B cell (primary cell): ENCODE measurements around the gene TRAFD1. TPM values are rescaled to one million over a fixed set of nuclear protein-coding genes. Genes with fewer than 3 reads are reported as not detected.
A peak's percentile ranks its signal among the peaks of the same experiment; 100 is the strongest.

Experiments used
- ATAC-seq: fragments of 200-7000 bp; cut with Tn5 transposase; one replicate; pipeline ENCODE4 v1.10.0; 2021; ENCODE audit warnings: low read depth, mild to moderate bottlenecking, moderate number of reproducible peaks, moderate library complexity
- CTCF ChIA-PET: fragments of 350-600 bp; sonication (Branson Sonifier 250); formaldehyde crosslinking; loops from one replicate; lab custom pipeline; 2021; ENCODE audit warnings: antibody characterized with exemption, inconsistent platforms; lab: Charles Lee
- POLR2A ChIA-PET: fragments of 350-600 bp; sonication (Branson Sonifier 250); formaldehyde crosslinking; loops from one replicate; lab custom pipeline; 2021; ENCODE audit warnings: antibody characterized with exemption; lab: Charles Lee
- DNase-seq: peaks from one replicate; pipeline ENCODE4 v3.0.0; 2013
- H2AFZ ChIP-seq: 2 replicates; pipeline ENCODE4 v1.6.1; 2012; ENCODE audit warnings: mild to moderate bottlenecking, low read depth, low read length; ENCODE audit not compliant: insufficient read depth, poor library complexity, severe bottlenecking
- H3K27ac ChIP-seq, 2 donors: 1 replicate in 1 of 2; 2 replicates in 1 of 2; pipeline ENCODE4 v1.5.1; 2012 to 2013; ENCODE audit warnings: low read length in 2 of 2, mild to moderate bottlenecking in 2 of 2, moderate library complexity in 1 of 2
- H3K27me3 ChIP-seq, 4 experiments: fragments of 200-600 bp in 1 of 4; sonication (generic) in 1 of 4; replicated peaks in 1 of 4; 1 replicate in 2 of 4; 2 replicates in 2 of 4; pipeline versions ENCODE4 v1.6.1 to v1.7.0; 2013 to 2016; ENCODE audit warnings: low read length in 3 of 4, mild to moderate bottlenecking in 2 of 4, mixed read lengths in 1 of 4, moderate library complexity in 1 of 4; ENCODE audit not compliant: insufficient read depth in 4 of 4, control insufficient read depth in 3 of 4; ENCODE audit errors: control extremely low read depth in 1 of 4
- H3K36me3 ChIP-seq, 2 experiments: replicated peaks in 1 of 2; 1 replicate in 1 of 2; 2 replicates in 1 of 2; pipeline versions ENCODE4 v1.6.1 to v1.7.1; 2013; ENCODE audit warnings: low read length in 1 of 2; ENCODE audit not compliant: insufficient read depth in 2 of 2, control insufficient read depth in 1 of 2; ENCODE audit errors: control extremely low read depth in 1 of 2, extremely low read depth in 1 of 2
- H3K4me1 ChIP-seq, 2 donors: fragments of 200-600 bp in 1 of 2; sonication (generic) in 1 of 2; 1 replicate in 1 of 2; 2 replicates in 1 of 2; pipeline versions ENCODE4 v1.5.1 to v1.6.1; 2013 to 2017; ENCODE audit warnings: low read length in 2 of 2; ENCODE audit not compliant: control insufficient read depth in 2 of 2, insufficient read depth in 2 of 2
- H3K4me2 ChIP-seq: replicated peaks from 2 replicates; pipeline ENCODE3; 2012; ENCODE audit warnings: mild to moderate bottlenecking, low read depth, low read length; ENCODE audit not compliant: poor library complexity, severe bottlenecking
- H3K4me3 ChIP-seq, 5 experiments: fragments of 200-600 bp in 1 of 5; sonication (generic) in 1 of 5; 1 replicate in 3 of 5; 2 replicates in 2 of 5; pipeline versions ENCODE4 v1.5.1 to v1.7.0; 2011 to 2016; ENCODE audit warnings: low read length in 4 of 5, mild to moderate bottlenecking in 4 of 5, low read depth in 2 of 5, control low read depth in 1 of 5, moderate library complexity in 1 of 5; ENCODE audit not compliant: insufficient read depth in 1 of 5; ENCODE audit errors: control extremely low read depth in 1 of 5, extremely low read depth in 1 of 5
- H3K79me2 ChIP-seq: fragments of 200-600 bp; sonication (generic); one replicate; pipeline ENCODE4 v1.6.0; 2016; ENCODE audit warnings: low read length; ENCODE audit not compliant: control insufficient read depth, insufficient read depth
- H3K9ac ChIP-seq: fragments of 200-600 bp; sonication (generic); 2 replicates; pipeline ENCODE4 v1.6.1; 2017; ENCODE audit warnings: mild to moderate bottlenecking, low read length, moderate library complexity
- H3K9me3 ChIP-seq, 3 donors: one replicate each; pipeline versions ENCODE4 v1.6.1 to v1.7.1; 2013; ENCODE audit warnings: low read length in 2 of 3; ENCODE audit not compliant: control insufficient read depth in 2 of 3, insufficient read depth in 1 of 3; ENCODE audit errors: control extremely low read depth in 1 of 3
- H4K20me1 ChIP-seq: 2 replicates; pipeline ENCODE4 v1.6.0; 2012; ENCODE audit warnings: mild to moderate bottlenecking, low read length; ENCODE audit not compliant: insufficient read depth, control insufficient read depth, poor library complexity, severe bottlenecking
- H3K27ac Mint-ChIP-seq: one replicate; pipeline ENCODE4 v1.8.0; 2021; ENCODE audit warnings: mixed read lengths
- H3K27me3 Mint-ChIP-seq: one replicate; pipeline ENCODE4 v1.8.0; 2021; ENCODE audit warnings: mixed read lengths
- H3K4me1 Mint-ChIP-seq: one replicate; pipeline ENCODE4 v1.8.0; 2021; ENCODE audit warnings: mixed read lengths
- H3K4me3 Mint-ChIP-seq: one replicate; pipeline ENCODE4 v1.8.0; 2021; ENCODE audit warnings: mixed read lengths
- H3K9me3 Mint-ChIP-seq: one replicate; pipeline ENCODE4 v1.8.0; 2022; ENCODE audit warnings: mixed read lengths; ENCODE audit not compliant: insufficient read depth
- CTCF ChIP-seq: fragments of 200-600 bp; IDR thresholded peaks from one replicate; pipeline ENCODE4 v1.8.0; 2022; ENCODE audit warnings: antibody characterized with exemption, mild to moderate bottlenecking
- EZH2 ChIP-seq: IDR thresholded peaks from 2 replicates; pipeline ENCODE4 v1.6.1; 2012; ENCODE audit warnings: borderline replicate concordance, low read depth, mild to moderate bottlenecking, moderate library complexity, low read length; ENCODE audit not compliant: insufficient read depth, poor library complexity, severe bottlenecking
- WGBS: methylation state at CpG from one replicate; pipeline ENCODE4 v1.1.5; 2013; ENCODE audit warnings: missing lambda C conversion rate; ENCODE audit not compliant: insufficient coverage; 5-methylcytosine and 5-hydroxymethylcytosine counted together
- intact Hi-C: fragments of 100-400 bp; cut with micrococcal nuclease; formaldehyde crosslinking; loops from one replicate; pipeline ENCODE4 v1.10.0; 2022
- polyA plus RNA-seq: library from polyadenylated mRNA; depleted of rRNA; stranded (reverse); fragments of >200 nt; gene quantifications from 2 replicates; pipeline ENCODE4 v1.2.3, GENCODE V29; 2012
- total RNA-seq, 2 donors: library from RNA; stranded (reverse); fragments of 120-200 nt in 1 of 2; gene quantifications; 1 replicate in 1 of 2; 2 replicates in 1 of 2; pipeline versions ENCODE4 v1.2.3 to v1.2.4, GENCODE V29; 2013 to 2022

The TRAFD1 gene
- total and polyA plus RNA-seq, 2 donors (not counting 1 experiment from before 2014, with no cell fraction given) = 30.9 to 37.7 TPM

- DNase-seq (no peak), ATAC-seq (no peak)
- ChIA-PET POLR2A (no interaction called here), CTCF (no interaction called here)
- no peak overlapping the region for H3K4me3 Mint-ChIP-seq
- H3K79me2 ChIP-seq = peaks cover 76% of the 10 kb centered on the region
- no peak overlapping the region for H3K4me3 ChIP-seq
- H3K27me3 ChIP-seq = no peaks in the 10 kb centered on the region
- no peaks in the 10 kb centered on the region for H3K9me3 Mint-ChIP-seq
- no peak overlapping the region for H2AFZ ChIP-seq
- WGBS = 92% methylated on average over 3 of the region's 3 CpGs
- H3K36me3 ChIP-seq = peaks cover 9 to 53% of the 10 kb centered on the region in 2 experiments
- H3K4me2 ChIP-seq = no peak overlapping the region
- no peak for TF ChIP-seq CTCF
- no peak for TF ChIP-seq EZH2
- H3K27me3 Mint-ChIP-seq = no peaks in the 10 kb centered on the region
- H3K9ac ChIP-seq = no peak overlapping the region
- H3K27ac ChIP-seq = no peak overlapping the region
- intact Hi-C loops = no loop called here
- H3K9me3 ChIP-seq = no peaks in the 10 kb centered on the region
- H3K27ac Mint-ChIP-seq = no peak overlapping the region
- peaks cover 7 to 12% of the 10 kb centered on the region in 2 donors for H3K4me1 ChIP-seq
- H3K4me1 Mint-ChIP-seq = peaks cover 16% of the 10 kb centered on the region
- peaks cover 36% of the 10 kb centered on the region for H4K20me1 ChIP-seq
Observed at GRCh38 chr12:112091563-112091962, 33.8 kb upstream of the TRAFD1 start.

GRCh38 chr12:112096070-112096469 lies 29.3 kb upstream of the TRAFD1 start:
- H2AFZ ChIP-seq = no peak overlapping the region
- H4K20me1 ChIP-seq = peaks cover 47% of the 10 kb centered on the region
- H3K4me1 Mint-ChIP-seq = peaks cover 24% of the 10 kb centered on the region
- no peak overlapping the region for H3K27ac Mint-ChIP-seq
- no peak overlapping the region for H3K4me3 ChIP-seq
- H3K9me3 ChIP-seq = no peaks in the 10 kb centered on the region
- no peak for TF ChIP-seq EZH2
- TF ChIP-seq CTCF = no peak
- no peaks in the 10 kb centered on the region for H3K27me3 ChIP-seq
- ChIA-PET POLR2A (no interaction called here), CTCF (no interaction called here)
- H3K27ac ChIP-seq = peak overlapping the region; percentile 13 to 79
- peak overlapping the region; percentile 13 for H3K4me2 ChIP-seq
- peaks cover 6 to 42% of the 10 kb centered on the region in 2 experiments for H3K36me3 ChIP-seq
- intact Hi-C loops = no loop called here
- peak overlapping the region; percentile 35 for H3K9ac ChIP-seq
- peak; percentile 62 for ATAC-seq
- H3K4me3 Mint-ChIP-seq = no peak overlapping the region
- DNase-seq = no peak
- H3K79me2 ChIP-seq = peaks cover 84% of the 10 kb centered on the region
- no peaks in the 10 kb centered on the region for H3K27me3 Mint-ChIP-seq
- H3K4me1 ChIP-seq = peaks cover 12 to 16% of the 10 kb centered on the region in 2 donors
- no peaks in the 10 kb centered on the region for H3K9me3 Mint-ChIP-seq
